ENCODE measurements around the gene ARHGEF19.

Gene ARHGEF19

GRCh38 chr1:16253332-16253922 lies 41.0 kb upstream of the ARHGEF19 start:
- H3K27ac ChIP-seq (replicated peaks), result no peak overlapping the region
- no peaks in the 10 kb centered on the region for H3K27me3 ChIP-seq (ENCODE audit: insufficient read depth, poor library complexity, severe bottlenecking)
- H3K4me3 ChIP-seq (replicated peaks; ENCODE audit: insufficient read depth, low read length), result no peak overlapping the region
- TF ChIP-seq GABPA (IDR thresholded peaks at IDR 0.05; ENCODE audit: low read depth), result no peak
- DNase-seq (ENCODE audit: low read depth in 1 of 2, low spot score in 1 of 2), result no peak

- TF ChIP-seq GABPA (IDR thresholded peaks at IDR 0.05; ENCODE audit: low read depth), result no peak
- no peak for TF ChIP-seq SPI1 (IDR thresholded peaks at IDR 0.05; ENCODE audit: borderline replicate concordance, low read depth)
- TF ChIP-seq POLR2AphosphoS5 (IDR thresholded peaks at IDR 0.05; ENCODE audit: low read depth), result no peak
- TF ChIP-seq, protein P1, sequence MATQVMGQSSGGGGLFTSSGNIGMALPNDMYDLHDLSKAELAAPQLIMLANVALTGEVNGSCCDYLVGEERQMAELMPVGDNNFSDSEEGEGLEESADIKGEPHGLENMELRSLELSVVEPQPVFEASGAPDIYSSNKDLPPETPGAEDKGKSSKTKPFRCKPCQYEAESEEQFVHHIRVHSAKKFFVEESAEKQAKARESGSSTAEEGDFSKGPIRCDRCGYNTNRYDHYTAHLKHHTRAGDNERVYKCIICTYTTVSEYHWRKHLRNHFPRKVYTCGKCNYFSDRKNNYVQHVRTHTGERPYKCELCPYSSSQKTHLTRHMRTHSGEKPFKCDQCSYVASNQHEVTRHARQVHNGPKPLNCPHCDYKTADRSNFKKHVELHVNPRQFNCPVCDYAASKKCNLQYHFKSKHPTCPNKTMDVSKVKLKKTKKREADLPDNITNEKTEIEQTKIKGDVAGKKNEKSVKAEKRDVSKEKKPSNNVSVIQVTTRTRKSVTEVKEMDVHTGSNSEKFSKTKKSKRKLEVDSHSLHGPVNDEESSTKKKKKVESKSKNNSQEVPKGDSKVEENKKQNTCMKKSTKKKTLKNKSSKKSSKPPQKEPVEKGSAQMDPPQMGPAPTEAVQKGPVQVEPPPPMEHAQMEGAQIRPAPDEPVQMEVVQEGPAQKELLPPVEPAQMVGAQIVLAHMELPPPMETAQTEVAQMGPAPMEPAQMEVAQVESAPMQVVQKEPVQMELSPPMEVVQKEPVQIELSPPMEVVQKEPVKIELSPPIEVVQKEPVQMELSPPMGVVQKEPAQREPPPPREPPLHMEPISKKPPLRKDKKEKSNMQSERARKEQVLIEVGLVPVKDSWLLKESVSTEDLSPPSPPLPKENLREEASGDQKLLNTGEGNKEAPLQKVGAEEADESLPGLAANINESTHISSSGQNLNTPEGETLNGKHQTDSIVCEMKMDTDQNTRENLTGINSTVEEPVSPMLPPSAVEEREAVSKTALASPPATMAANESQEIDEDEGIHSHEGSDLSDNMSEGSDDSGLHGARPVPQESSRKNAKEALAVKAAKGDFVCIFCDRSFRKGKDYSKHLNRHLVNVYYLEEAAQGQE (IDR thresholded peaks at IDR 0.05; ENCODE audit: insufficient replicate concordance, low read depth), result no peak
- TF ChIP-seq, protein P2, sequence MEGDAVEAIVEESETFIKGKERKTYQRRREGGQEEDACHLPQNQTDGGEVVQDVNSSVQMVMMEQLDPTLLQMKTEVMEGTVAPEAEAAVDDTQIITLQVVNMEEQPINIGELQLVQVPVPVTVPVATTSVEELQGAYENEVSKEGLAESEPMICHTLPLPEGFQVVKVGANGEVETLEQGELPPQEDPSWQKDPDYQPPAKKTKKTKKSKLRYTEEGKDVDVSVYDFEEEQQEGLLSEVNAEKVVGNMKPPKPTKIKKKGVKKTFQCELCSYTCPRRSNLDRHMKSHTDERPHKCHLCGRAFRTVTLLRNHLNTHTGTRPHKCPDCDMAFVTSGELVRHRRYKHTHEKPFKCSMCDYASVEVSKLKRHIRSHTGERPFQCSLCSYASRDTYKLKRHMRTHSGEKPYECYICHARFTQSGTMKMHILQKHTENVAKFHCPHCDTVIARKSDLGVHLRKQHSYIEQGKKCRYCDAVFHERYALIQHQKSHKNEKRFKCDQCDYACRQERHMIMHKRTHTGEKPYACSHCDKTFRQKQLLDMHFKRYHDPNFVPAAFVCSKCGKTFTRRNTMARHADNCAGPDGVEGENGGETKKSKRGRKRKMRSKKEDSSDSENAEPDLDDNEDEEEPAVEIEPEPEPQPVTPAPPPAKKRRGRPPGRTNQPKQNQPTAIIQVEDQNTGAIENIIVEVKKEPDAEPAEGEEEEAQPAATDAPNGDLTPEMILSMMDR (IDR thresholded peaks at IDR 0.05; ENCODE audit: insufficient read depth, low read length), result no peak
- Histone ChIP-seq H3K27me3 (ENCODE audit: insufficient read depth, poor library complexity, severe bottlenecking) (no peaks in the 10 kb centered on the region), H3K27ac (replicated peaks) (no peak overlapping the region), H3K4me3 (replicated peaks; ENCODE audit: insufficient read depth, low read length) (no peak overlapping the region)
- DNase-seq (ENCODE audit: low read depth in 1 of 2, low spot score in 1 of 2), result no peak
These were observed 40.5 kb upstream of the ARHGEF19 start for GRCh38 chr1:16252912-16253311.

DNA sequence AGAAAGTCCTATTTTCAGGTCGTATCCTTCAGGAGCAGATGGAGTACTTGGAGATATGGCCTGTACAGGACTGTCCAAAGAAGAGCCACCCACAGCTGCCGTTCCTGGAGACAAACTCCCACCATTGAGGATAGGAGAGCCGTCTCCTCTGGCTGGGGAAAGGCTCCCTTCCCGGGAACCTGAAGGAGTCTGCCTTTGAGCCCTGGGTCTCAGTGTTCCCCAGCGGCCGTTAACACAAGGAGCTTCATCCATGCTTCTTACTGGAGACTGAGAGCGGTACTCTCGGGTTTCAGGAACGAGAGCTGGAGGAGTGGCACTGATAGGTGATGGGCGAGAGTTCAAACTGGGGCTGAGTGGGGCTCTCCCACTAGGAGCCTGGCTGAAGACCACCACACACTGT lies 38.9 kb upstream of the ARHGEF19 start:
- DNase-seq (ENCODE audit: low read depth in 1 of 2, low spot score in 1 of 2), result no peak
- no peak overlapping the region for H3K27ac ChIP-seq (replicated peaks)

More for the DNA sequence above, 38.9 kb upstream of the ARHGEF19 start:
- Histone ChIP-seq H3K4me3 (replicated peaks; ENCODE audit: insufficient read depth, low read length) (no peak overlapping the region), H3K27me3 (ENCODE audit: insufficient read depth, poor library complexity, severe bottlenecking) (no peaks in the 10 kb centered on the region)
- TF ChIP-seq, protein P1 (IDR thresholded peaks at IDR 0.05; ENCODE audit: insufficient replicate concordance, low read depth), result no peak
- TF ChIP-seq GABPA (IDR thresholded peaks at IDR 0.05; ENCODE audit: low read depth), result no peak
- no peak for TF ChIP-seq SPI1 (IDR thresholded peaks at IDR 0.05; ENCODE audit: borderline replicate concordance, low read depth)
- no peak for TF ChIP-seq POLR2AphosphoS5 (IDR thresholded peaks at IDR 0.05; ENCODE audit: low read depth)
- TF ChIP-seq, protein P2 (IDR thresholded peaks at IDR 0.05; ENCODE audit: insufficient read depth, low read length), result no peak
